IMR-90 (cell line): ENCODE results near the gene THRB. TPM values are rescaled to one million over a fixed set of nuclear protein-coding genes. Genes with fewer than 3 reads are reported as not detected.

Source experiments
- ATAC-seq: fragments of 200-7000 bp; cut with Tn5 transposase; 2 replicates; pipeline ENCODE4 v1.9.1; 2020; ENCODE audit warnings: low read depth, mild to moderate bottlenecking, moderate library complexity
- BruUV-seq: library from RNA; stranded (reverse); fragments of 400-500 nt; replicated peaks from 2 replicates; lab custom pipeline; 2021; lab: Mats Ljungman, UMichigan
- CTCF ChIA-PET: fragments of 300-600 bp; formaldehyde crosslinking; extraction: SDS; loops from one replicate; lab custom pipeline; 2021; ENCODE audit warnings: antibody characterized with exemption; lab: Yijun Ruan, JAX
- POLR2A ChIA-PET: fragments of 300-600 bp; sonication (Branson Sonifier 250); formaldehyde crosslinking; loops from one replicate; lab custom pipeline; 2022; ENCODE audit warnings: antibody characterized with exemption; ENCODE audit not compliant: unreplicated experiment; lab: Charles Lee
- DNase-seq: peaks from one replicate; pipeline ENCODE4 v3.0.0; 2013
- H2AFZ ChIP-seq: replicated peaks from 2 replicates; pipeline ENCODE3; 2013; ENCODE audit warnings: low read length, mild to moderate bottlenecking; ENCODE audit not compliant: poor library complexity
- H2AK5ac ChIP-seq: 2 replicates; pipeline ENCODE4 v1.6.1; 2013; ENCODE audit warnings: low read depth, low read length, inconsistent platforms
- H2AK9ac ChIP-seq: replicated peaks from 2 replicates; pipeline ENCODE3; 2013; ENCODE audit warnings: mild to moderate bottlenecking, low read depth, low read length, moderate library complexity; ENCODE audit not compliant: poor library complexity
- H2BK120ac ChIP-seq: 2 replicates; pipeline ENCODE4 v1.6.1; 2013; ENCODE audit warnings: low read depth, low read length, inconsistent platforms
- H2BK15ac ChIP-seq: 3 replicates; pipeline ENCODE4 v1.6.1; 2013; ENCODE audit warnings: low read depth, low read length, inconsistent platforms
- H2BK20ac ChIP-seq: 2 replicates; pipeline ENCODE4 v1.6.1; 2013; ENCODE audit warnings: low read depth, mild to moderate bottlenecking, inconsistent platforms, low read length, moderate library complexity
- H2BK5ac ChIP-seq: 2 replicates; pipeline ENCODE4 v1.6.1; 2013; ENCODE audit warnings: mild to moderate bottlenecking, low read depth, low read length, inconsistent platforms; ENCODE audit not compliant: poor library complexity, severe bottlenecking
- H3K14ac ChIP-seq: replicated peaks from 2 replicates; pipeline ENCODE4 v1.6.1; 2013; ENCODE audit warnings: low read depth, low read length, inconsistent platforms
- H3K18ac ChIP-seq: 2 replicates; pipeline ENCODE4 v1.6.1; 2013; ENCODE audit warnings: low read depth, low read length, control low read depth
- H3K23ac ChIP-seq: 2 replicates; pipeline ENCODE4 v1.6.1; 2013; ENCODE audit warnings: low read depth, low read length, inconsistent platforms
- H3K27ac ChIP-seq: 2 replicates; pipeline ENCODE4 v1.5.1; 2013; ENCODE audit warnings: mild to moderate bottlenecking, control low read depth, low read length; ENCODE audit not compliant: insufficient read depth
- H3K27me3 ChIP-seq: 2 replicates; pipeline ENCODE4 v1.6.1; 2013; ENCODE audit warnings: low read length; ENCODE audit not compliant: control insufficient read depth, insufficient read depth
- H3K36me3 ChIP-seq: 2 replicates; pipeline ENCODE4 v1.6.1; 2013; ENCODE audit warnings: low read length, mixed read lengths; ENCODE audit not compliant: control insufficient read depth, insufficient read depth
- H3K4ac ChIP-seq: 2 replicates; pipeline ENCODE4 v1.6.1; 2013; ENCODE audit warnings: low read depth, low read length, inconsistent platforms
- H3K4me1 ChIP-seq: 2 replicates; pipeline ENCODE4 v1.6.1; 2013; ENCODE audit warnings: low read length, mixed read lengths; ENCODE audit not compliant: control insufficient read depth, insufficient read depth
- H3K4me2 ChIP-seq: 2 replicates; pipeline ENCODE4 v1.6.1; 2013; ENCODE audit warnings: low read depth, mild to moderate bottlenecking, control low read depth, low read length, moderate library complexity
- H3K4me3 ChIP-seq: 2 replicates; pipeline ENCODE4 v1.5.1; 2013; ENCODE audit warnings: low read depth, mild to moderate bottlenecking, control low read depth, low read length, moderate library complexity; ENCODE audit not compliant: insufficient read depth
- H3K56ac ChIP-seq: 2 replicates; pipeline ENCODE4 v1.6.1; 2013; ENCODE audit warnings: low read length, inconsistent platforms; ENCODE audit not compliant: insufficient read depth; ENCODE audit errors: extremely low read depth
- H3K79me1 ChIP-seq, 2 experiments: 2 replicates each; pipeline ENCODE4 v1.6.1; 2013; ENCODE audit warnings: low read length in 2 of 2, inconsistent platforms in 1 of 2, low read depth in 1 of 2
- H3K9ac ChIP-seq: 2 replicates; pipeline ENCODE4 v1.6.1; 2013; ENCODE audit warnings: low read depth, low read length, control low read depth
- H3K9me1 ChIP-seq: 2 replicates; pipeline ENCODE4 v1.6.1; 2013; ENCODE audit warnings: low read length, inconsistent platforms; ENCODE audit not compliant: insufficient read depth
- H3K9me3 ChIP-seq: 2 replicates; pipeline ENCODE4 v1.6.1; 2013; ENCODE audit warnings: low read length; ENCODE audit not compliant: control insufficient read depth, insufficient read depth
- H4K20me1 ChIP-seq: 2 replicates; pipeline ENCODE4 v1.6.1; 2013; ENCODE audit warnings: low read length, inconsistent platforms; ENCODE audit not compliant: insufficient read depth
- H4K5ac ChIP-seq: 2 replicates; pipeline ENCODE4 v1.6.1; 2013; ENCODE audit warnings: mild to moderate bottlenecking, low read depth, low read length, control low read depth
- H4K8ac ChIP-seq, 2 experiments: 2 replicates each; pipeline ENCODE4 v1.6.1; 2013; ENCODE audit warnings: low read depth in 2 of 2, low read length in 2 of 2, control low read depth in 1 of 2, inconsistent platforms in 1 of 2
- H4K91ac ChIP-seq: 2 replicates; pipeline ENCODE4 v1.6.1; 2013; ENCODE audit warnings: low read depth, low read length, inconsistent platforms; ENCODE audit not compliant: insufficient read depth
- MAFK ChIP-seq: IDR thresholded peaks from 2 replicates; pipeline ENCODE4 v1.6.1; 2012; ENCODE audit warnings: low read depth, low read length, improper control_type of control experiment
- MAZ ChIP-seq: IDR thresholded peaks from 2 replicates; pipeline ENCODE4 v1.6.1; 2012; ENCODE audit warnings: low read depth, mild to moderate bottlenecking, low read length, improper control_type of control experiment, moderate library complexity, borderline replicate concordance
- POLR2A ChIP-seq: IDR thresholded peaks from 2 replicates; pipeline ENCODE4 v1.6.1; 2012; ENCODE audit warnings: mild to moderate bottlenecking, low read depth, low read length
- RCOR1 ChIP-seq: IDR thresholded peaks from 2 replicates; pipeline ENCODE4 v1.6.1; 2012; ENCODE audit warnings: mild to moderate bottlenecking, low read length, improper control_type of control experiment; ENCODE audit not compliant: insufficient replicate concordance
- SMC3 ChIP-seq: fragments of 150-350 bp; IDR thresholded peaks from 2 replicates; pipeline ENCODE4 v1.6.1; 2016; ENCODE audit warnings: low read depth, mild to moderate bottlenecking, antibody characterized with exemption, low read length, moderate library complexity
- dilution Hi-C: fragments of 300-500 bp; cut with HindIII; formaldehyde crosslinking; loops from one replicate; pipeline ENCODE4 v1.14.3; 2018; ENCODE audit warnings: low sequenced_read_pairs; ENCODE audit not compliant: unreplicated experiment
- in situ Hi-C: fragments of 300-500 bp; cut with MboI; formaldehyde crosslinking; loops from 3 replicates; pipeline ENCODE4 v1.14.3; 2019; ENCODE audit warnings: low sequenced_read_pairs, inconsistent platforms, mixed read lengths
- intact Hi-C: fragments of 100-400 bp; cut with micrococcal nuclease; formaldehyde crosslinking; loops from 2 replicates; pipeline ENCODE4 v1.10.0; 2022
- polyA plus RNA-seq, 3 experiments: library from polyadenylated mRNA; depleted of rRNA; stranded (reverse); fragments of >200 nt; gene quantifications; 2 replicates each; pipeline ENCODE4 v1.2.3, GENCODE V29; 2012; ENCODE audit warnings: low replicate concordance in 1 of 3
- total RNA-seq: library from RNA; depleted of rRNA; stranded (reverse); fragments of >200 nt; gene quantifications from 2 replicates; pipeline ENCODE4 v1.2.3, GENCODE V29; 2012
- TF ChIP-seq, protein P1 (sequence below): fragments of 150-350 bp; IDR thresholded peaks from 2 replicates; pipeline ENCODE4 v1.6.1; 2017; ENCODE audit warnings: mild to moderate bottlenecking, antibody characterized with exemption, low read length, low read depth

THRB gene
- total and polyA plus RNA-seq, 2 of the 4 experiments (the other 2 are of a cell fraction): under 0.01 TPM; not detected in 1

DNA sequence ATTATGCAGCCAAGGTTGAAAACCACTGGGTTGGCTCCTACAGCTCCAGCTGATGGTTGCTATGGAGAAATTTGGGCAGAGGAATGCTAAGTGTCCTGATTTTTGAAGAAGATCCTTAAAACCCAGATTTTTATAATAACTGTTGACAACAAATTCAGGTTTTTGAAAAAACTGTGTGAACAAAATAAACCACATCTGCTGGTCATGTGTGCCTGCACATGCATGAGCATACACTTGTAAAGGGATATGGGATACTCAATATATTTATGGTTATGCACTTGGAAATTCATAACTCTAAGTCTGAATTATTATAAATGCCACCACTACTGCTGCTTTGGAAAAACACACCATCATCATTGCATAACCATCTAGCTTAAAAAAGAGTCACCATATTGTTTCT is 133.7 kb downstream of the THRB start:
- H3K27ac ChIP-seq: no peak overlapping the region
- intact Hi-C loops: no loop called here
- no peak overlapping the region for H3K18ac ChIP-seq
- no peak overlapping the region for H3K9ac ChIP-seq
- no peak overlapping the region for H3K56ac ChIP-seq
- DNase-seq (no peak), ATAC-seq (no peak)
- dilution Hi-C loops: no loop called here
- no peak overlapping the region for H4K5ac ChIP-seq
- no TSS peak for BruUV-seq
- H2AK9ac ChIP-seq: no peak overlapping the region
- no peak overlapping the region for H3K4me2 ChIP-seq
- H3K4me3 ChIP-seq: no peak overlapping the region
- H2BK5ac ChIP-seq: no peak overlapping the region
- H2AK5ac ChIP-seq: no peak overlapping the region
- in situ Hi-C loops: no loop called here
- H2BK15ac ChIP-seq: no peak overlapping the region
- TF ChIP-seq, protein P1, sequence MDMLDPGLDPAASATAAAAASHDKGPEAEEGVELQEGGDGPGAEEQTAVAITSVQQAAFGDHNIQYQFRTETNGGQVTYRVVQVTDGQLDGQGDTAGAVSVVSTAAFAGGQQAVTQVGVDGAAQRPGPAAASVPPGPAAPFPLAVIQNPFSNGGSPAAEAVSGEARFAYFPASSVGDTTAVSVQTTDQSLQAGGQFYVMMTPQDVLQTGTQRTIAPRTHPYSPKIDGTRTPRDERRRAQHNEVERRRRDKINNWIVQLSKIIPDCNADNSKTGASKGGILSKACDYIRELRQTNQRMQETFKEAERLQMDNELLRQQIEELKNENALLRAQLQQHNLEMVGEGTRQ: no peak
- TF ChIP-seq SMC3: no peak
- no peak for TF ChIP-seq MAZ
- no peak for TF ChIP-seq MAFK
- no peak for TF ChIP-seq RCOR1
- TF ChIP-seq POLR2A: no peak
- H3K9me1 ChIP-seq: no peaks in the 10 kb centered on the region
- no peaks in the 10 kb centered on the region for H3K9me3 ChIP-seq
- H2BK120ac ChIP-seq: no peak overlapping the region
- H2BK20ac ChIP-seq: no peak overlapping the region
- no peaks in the 10 kb centered on the region for H3K27me3 ChIP-seq
- H3K14ac ChIP-seq: no peak overlapping the region
- no peak overlapping the region for H2AFZ ChIP-seq
- ChIA-PET POLR2A (no interaction called here), CTCF (interaction anchor here (1.6 kb wide), 1 partner anchor 9 kb away, joined by 4 read pairs; no protein-coding TSS in a partner anchor)
- H3K23ac ChIP-seq: no peak overlapping the region
- no peaks in the 10 kb centered on the region for H3K36me3 ChIP-seq
- H3K4ac ChIP-seq: no peak overlapping the region
- no peak overlapping the region for H4K91ac ChIP-seq
- H4K8ac ChIP-seq: no peak overlapping the region
- no peaks in the 10 kb centered on the region; the same call in 1 of the 2 replicates for H3K4me1 ChIP-seq
- no peaks in the 10 kb centered on the region for H3K79me1 ChIP-seq
- H4K20me1 ChIP-seq: no peaks in the 10 kb centered on the region
